Measurements from ENCODE around the gene POTEG.
"Not testable (repeated sequence)": the region's sequence is repeated elsewhere in the genome, so short reads cannot be mapped to it uniquely, and the experiment has no call there.

POTEG gene

GRCh38 chr14:19372813-19373500, 61.2 kb downstream of the POTEG start:
- DNase-seq (ENCODE audit: low read depth, low spot score) = not testable (repeated sequence)

- DNase-seq (ENCODE audit: low read depth, low spot score) = not testable (repeated sequence)
Observed at GRCh38 chr14:19371767-19372166, 62.4 kb downstream of the POTEG start.

- not testable (repeated sequence) for DNase-seq (ENCODE audit: low read depth, low spot score)
Observed at GRCh38 chr14:19362803-19363202, 71.3 kb downstream of the POTEG start.

- not testable (repeated sequence) for DNase-seq (ENCODE audit: low read depth, low spot score)
Observed at GRCh38 chr14:19362323-19362722, 71.8 kb downstream of the POTEG start.

- not testable (repeated sequence) for DNase-seq (ENCODE audit: low read depth, low spot score)
Observed at GRCh38 chr14:19361636-19362253, 72.4 kb downstream of the POTEG start.

- not testable (repeated sequence) for DNase-seq (ENCODE audit: low read depth, low spot score)
Observed at GRCh38 chr14:19360937-19361635, 73.1 kb downstream of the POTEG start.
